ENCODE results near the gene SNAP47.

- TF ChIP-seq CTCF (IDR thresholded peaks at IDR 0.05; ENCODE audit: poor library complexity), result no peak
- no peak for TF ChIP-seq EZH2phosphoT487 (IDR thresholded peaks at IDR 0.05; ENCODE audit: low read depth, severe bottlenecking, unreplicated experiment)
These were observed 4.4 kb downstream of the SNAP47 start for GRCh38 chr1:227739636-227740035.

Measured in hepatocyte (in vitro differentiated cells).